DOHH2 (cell line): ENCODE data around the gene IST1.

Source experiments
- H3F3A ChIP-seq: fragments of 200-600 bp; sonication (generic), shearing (Covaris generic); 2 replicates; pipeline ENCODE4 v1.6.0; 2016; ENCODE audit warnings: antibody characterized with exemption, mild to moderate bottlenecking; ENCODE audit not compliant: control insufficient read depth, insufficient read depth
- H3K27ac ChIP-seq: fragments of 200-600 bp; sonication (generic); 2 replicates; pipeline ENCODE4 v1.5.1; 2014; ENCODE audit warnings: low read depth, mild to moderate bottlenecking, low read length, moderate library complexity
- H3K27me3 ChIP-seq: fragments of 200-600 bp; sonication (generic); 2 replicates; pipeline ENCODE4 v1.6.1; 2014; ENCODE audit warnings: mild to moderate bottlenecking, low read length, mixed read lengths; ENCODE audit not compliant: control insufficient read depth
- H3K36me3 ChIP-seq: fragments of 200-600 bp; sonication (generic); 2 replicates; pipeline ENCODE4 v1.6.1; 2014; ENCODE audit warnings: mild to moderate bottlenecking, low read length, moderate library complexity, mixed read lengths; ENCODE audit not compliant: control insufficient read depth
- H3K4me1 ChIP-seq: fragments of 200-600 bp; sonication (generic); 2 replicates; pipeline ENCODE4 v1.6.1; 2014; ENCODE audit warnings: mild to moderate bottlenecking, low read length, mixed read lengths; ENCODE audit not compliant: control insufficient read depth
- H3K4me2 ChIP-seq: fragments of 200-600 bp; sonication (generic); 2 replicates; pipeline ENCODE4 v1.6.0; 2014; ENCODE audit warnings: mild to moderate bottlenecking, low read length, moderate library complexity
- H3K4me3 ChIP-seq: fragments of 200-600 bp; sonication (generic); 2 replicates; pipeline ENCODE4 v1.5.1; 2014; ENCODE audit warnings: mild to moderate bottlenecking, low read length, mixed read lengths
- H3K79me2 ChIP-seq: fragments of 200-600 bp; sonication (generic); 2 replicates; pipeline ENCODE4 v1.6.1; 2014; ENCODE audit warnings: mild to moderate bottlenecking, low read length, mixed read lengths; ENCODE audit not compliant: control insufficient read depth
- H3K9me2 ChIP-seq: fragments of 200-600 bp; sonication (generic); replicated peaks from 2 replicates; pipeline ENCODE4 v1.6.1; 2014; ENCODE audit warnings: mild to moderate bottlenecking, low read length, mixed read lengths; ENCODE audit not compliant: control insufficient read depth
- H3K9me3 ChIP-seq: fragments of 200-600 bp; sonication (generic); 2 replicates; pipeline ENCODE4 v1.6.1; 2014; ENCODE audit warnings: antibody characterized with exemption, low read length, mixed read lengths; ENCODE audit not compliant: control insufficient read depth, insufficient read depth
- H4K20me1 ChIP-seq: fragments of 200-600 bp; sonication (generic); 2 replicates; pipeline ENCODE4 v1.6.0; 2014; ENCODE audit warnings: low read depth, mild to moderate bottlenecking, antibody characterized with exemption, low read length, moderate library complexity; ENCODE audit not compliant: control insufficient read depth, insufficient read depth
- EZH2phosphoT487 ChIP-seq: fragments of 200-600 bp; sonication (generic); IDR thresholded peaks from 2 replicates; pipeline ENCODE4 v1.6.1; 2017; ENCODE audit warnings: borderline replicate concordance, mild to moderate bottlenecking, antibody characterized with exemption, low read length, moderate library complexity, mixed read lengths
- TF ChIP-seq, protein P1 (sequence below): fragments of 200-600 bp; sonication (generic); IDR thresholded peaks from one replicate; pipeline ENCODE4 v1.5.1; 2014; ENCODE audit warnings: antibody characterized with exemption, mild to moderate bottlenecking, low read depth, low read length; ENCODE audit not compliant: poor library complexity, severe bottlenecking

The IST1 gene

DNA sequence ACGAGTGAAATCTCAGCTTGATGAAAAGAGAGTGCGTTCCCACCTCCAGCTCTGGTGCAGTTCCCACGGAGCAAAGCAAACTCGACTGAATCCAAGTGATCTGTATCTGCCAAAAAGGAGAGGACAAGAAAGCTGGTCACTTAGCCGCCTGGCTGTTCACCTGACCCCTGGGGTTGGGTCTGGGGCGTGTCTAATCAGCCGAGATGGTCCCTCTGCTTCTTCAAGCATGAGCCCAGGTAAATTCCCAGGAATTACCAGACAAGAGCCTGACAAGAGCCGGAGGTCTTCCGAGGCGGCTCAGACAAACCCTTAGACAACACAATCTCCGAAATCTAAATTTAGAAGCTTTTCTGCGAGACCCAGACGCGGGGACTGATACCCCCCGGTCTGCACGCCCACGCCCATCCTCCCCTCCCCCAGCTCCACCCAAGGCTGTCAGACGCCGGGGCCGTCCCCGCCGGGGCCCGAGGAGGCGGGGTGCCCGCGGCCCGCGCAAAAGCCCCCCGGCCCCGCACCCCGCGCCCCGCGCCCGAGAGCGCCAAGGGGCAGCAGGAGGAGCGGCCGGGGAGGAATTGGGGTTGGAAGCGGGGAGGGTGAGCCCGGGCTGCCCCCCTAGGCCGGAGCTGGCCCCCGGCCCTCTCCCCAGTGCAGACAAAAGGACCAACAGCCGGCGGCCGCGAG, 12.0 kb upstream of the IST1 start:
- Histone ChIP-seq H3K27ac (peak overlapping the region; percentile 45), H3K4me1 (peaks cover 43% of the 10 kb centered on the region), H3K9me3 (no peaks in the 10 kb centered on the region), H3K36me3 (peaks cover 5% of the 10 kb centered on the region; the same call in 1 of the 2 replicates), H3K4me3 (peak overlapping the region; percentile 79), H3K4me2 (peak overlapping the region; percentile 81), H4K20me1 (no peaks in the 10 kb centered on the region), H3F3A (peaks cover 24% of the 10 kb centered on the region), H3K9me2 (no peaks in the 10 kb centered on the region), H3K27me3 (no peaks in the 10 kb centered on the region), H3K79me2 (no peaks in the 10 kb centered on the region)
- no peak for TF ChIP-seq EZH2phosphoT487
- TF ChIP-seq, protein P1, sequence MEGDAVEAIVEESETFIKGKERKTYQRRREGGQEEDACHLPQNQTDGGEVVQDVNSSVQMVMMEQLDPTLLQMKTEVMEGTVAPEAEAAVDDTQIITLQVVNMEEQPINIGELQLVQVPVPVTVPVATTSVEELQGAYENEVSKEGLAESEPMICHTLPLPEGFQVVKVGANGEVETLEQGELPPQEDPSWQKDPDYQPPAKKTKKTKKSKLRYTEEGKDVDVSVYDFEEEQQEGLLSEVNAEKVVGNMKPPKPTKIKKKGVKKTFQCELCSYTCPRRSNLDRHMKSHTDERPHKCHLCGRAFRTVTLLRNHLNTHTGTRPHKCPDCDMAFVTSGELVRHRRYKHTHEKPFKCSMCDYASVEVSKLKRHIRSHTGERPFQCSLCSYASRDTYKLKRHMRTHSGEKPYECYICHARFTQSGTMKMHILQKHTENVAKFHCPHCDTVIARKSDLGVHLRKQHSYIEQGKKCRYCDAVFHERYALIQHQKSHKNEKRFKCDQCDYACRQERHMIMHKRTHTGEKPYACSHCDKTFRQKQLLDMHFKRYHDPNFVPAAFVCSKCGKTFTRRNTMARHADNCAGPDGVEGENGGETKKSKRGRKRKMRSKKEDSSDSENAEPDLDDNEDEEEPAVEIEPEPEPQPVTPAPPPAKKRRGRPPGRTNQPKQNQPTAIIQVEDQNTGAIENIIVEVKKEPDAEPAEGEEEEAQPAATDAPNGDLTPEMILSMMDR: no peak

GRCh38 chr16:71883849-71884638, 11.3 kb upstream of the IST1 start, which contains the start of gene ZNF821:
Gene ZNF821, minus strand, starts transcription at chr16:71884182. Its CDS starts 4,236 bp downstream, at chr16:71879946.
- Histone ChIP-seq H3K4me2 (peak within 1 kb of the TSS; percentile 81), H3K79me2 (no peaks in the 10 kb centered on the region), H3K27me3 (no peaks in the 10 kb centered on the region), H3F3A (peaks cover 24% of the 10 kb centered on the region), H3K4me3 (peak within 1 kb of the TSS; percentile 79), H4K20me1 (no peaks in the 10 kb centered on the region), H3K9me3 (no peaks in the 10 kb centered on the region), H3K9me2 (no peaks in the 10 kb centered on the region), H3K36me3 (peaks cover 3% of the 10 kb centered on the region; the same call in 1 of the 2 replicates), H3K4me1 (peaks cover 43% of the 10 kb centered on the region), H3K27ac (peak within 1 kb of the TSS; percentile 45)
- TF ChIP-seq, protein P1: peak; percentile 72
- no peak for TF ChIP-seq EZH2phosphoT487

GRCh38 chr16:71885261-71885650, 10.1 kb upstream of the IST1 start:
- Histone ChIP-seq H3K4me3 (peak overlapping the region; percentile 79), H3K27ac (peak overlapping the region; percentile 10), H4K20me1 (no peaks in the 10 kb centered on the region), H3K4me2 (peak overlapping the region; percentile 81), H3K9me3 (no peaks in the 10 kb centered on the region), H3K27me3 (no peaks in the 10 kb centered on the region), H3K9me2 (no peaks in the 10 kb centered on the region), H3K4me1 (peaks cover 47% of the 10 kb centered on the region), H3K36me3 (no peaks in the 10 kb centered on the region), H3K79me2 (no peaks in the 10 kb centered on the region), H3F3A (peaks cover 22% of the 10 kb centered on the region)
- no peak for TF ChIP-seq EZH2phosphoT487

DNA sequence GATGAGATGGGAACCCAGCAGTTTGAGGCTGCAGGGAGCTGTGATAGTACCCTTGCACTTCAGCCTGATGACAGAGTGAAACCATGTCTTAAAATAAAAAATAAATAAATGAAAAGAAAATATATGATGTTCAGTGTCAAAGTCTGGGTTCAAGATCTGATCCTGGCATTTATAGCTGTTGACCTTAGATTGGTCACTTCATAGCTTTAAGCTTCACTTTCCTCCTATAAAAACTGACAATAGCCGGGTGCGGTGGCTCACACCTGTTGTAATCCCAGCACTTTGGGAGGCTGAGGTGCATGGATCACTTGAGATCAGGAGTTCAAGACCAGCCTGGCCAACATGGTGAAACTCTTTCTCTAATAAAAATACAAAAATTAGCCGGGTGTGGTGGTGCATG, 6.2 kb upstream of the IST1 start:
- no peaks in the 10 kb centered on the region for H3K9me3 ChIP-seq
- no peak overlapping the region for H3K4me2 ChIP-seq
- H3K4me1 ChIP-seq: peaks cover 36% of the 10 kb centered on the region
- no peaks in the 10 kb centered on the region for H3K9me2 ChIP-seq
- H3K79me2 ChIP-seq: peaks cover 4% of the 10 kb centered on the region; the same call in 1 of the 2 replicates
- no peaks in the 10 kb centered on the region for H3K36me3 ChIP-seq
- H3K27me3 ChIP-seq: no peaks in the 10 kb centered on the region
- H3F3A ChIP-seq: peaks cover 21% of the 10 kb centered on the region
- no peak overlapping the region for H3K27ac ChIP-seq
- TF ChIP-seq EZH2phosphoT487: no peak
- TF ChIP-seq, protein P1: no peak
- no peak overlapping the region for H3K4me3 ChIP-seq
- H4K20me1 ChIP-seq: no peaks in the 10 kb centered on the region
